H54 (cell line): ENCODE measurements around the gene TNNT1.

Experiments used
- DNase-seq: peaks from one replicate; pipeline ENCODE4 v3.0.0; 2011; ENCODE audit warnings: low spot score, mixed read lengths; ENCODE audit not compliant: insufficient read length
- FAIRE-seq: peaks from 3 replicates; lab custom pipeline; 2011; peaks lifted over from hg19 to GRCh38; lab: Jason Lieb, UNC
- POLR2A ChIP-seq: IDR thresholded peaks from 2 replicates; pipeline ENCODE4 v1.6.1; 2011; ENCODE audit warnings: low read depth, mild to moderate bottlenecking, low read length

TNNT1 gene

GRCh38 chr19:55149078-55150003, at the start of gene TNNT1:
TSS of gene TNNT1 (minus strand) at chr19:55149206. CDS start at chr19:55147157, 2,049 bp downstream.
- peak; percentile 75 for DNase-seq
- FAIRE-seq, result no peak
- no peak for TF ChIP-seq POLR2A

- DNase-seq (no peak), FAIRE-seq (no peak)
- TF ChIP-seq POLR2A, result no peak
These were observed 49.6 kb upstream of the TNNT1 start for GRCh38 chr19:55198651-55199050.

- TF ChIP-seq POLR2A, result no peak
- DNase-seq (no peak), FAIRE-seq (no peak)
These were observed 48.5 kb upstream of the TNNT1 start for GRCh38 chr19:55197528-55197927.

- no peak for TF ChIP-seq POLR2A
- FAIRE-seq (no peak), DNase-seq (no peak)
These were observed 47.8 kb upstream of the TNNT1 start for GRCh38 chr19:55196803-55197202.

- TF ChIP-seq POLR2A, result no peak
- no peak for FAIRE-seq
- DNase-seq, result no peak
These were observed 44.5 kb upstream of the TNNT1 start for GRCh38 chr19:55193481-55193880.

GRCh38 chr19:55189403-55189835, 40.4 kb upstream of the TNNT1 start:
- TF ChIP-seq POLR2A, result peak; percentile 70
- FAIRE-seq (peak; percentile 84), DNase-seq (peak; percentile 100)

- TF ChIP-seq POLR2A, result no peak
- DNase-seq (peak; percentile 42), FAIRE-seq (no peak)
These were observed 39.6 kb upstream of the TNNT1 start for GRCh38 chr19:55188625-55189024.

GRCh38 chr19:55186080-55186479, 37.1 kb upstream of the TNNT1 start:
- DNase-seq (no peak), FAIRE-seq (no peak)
- TF ChIP-seq POLR2A, result no peak

- FAIRE-seq, result no peak
- no peak for DNase-seq
- no peak for TF ChIP-seq POLR2A
These were observed 32.7 kb upstream of the TNNT1 start for GRCh38 chr19:55181740-55182139.

GRCh38 chr19:55179606-55180484, 30.8 kb upstream of the TNNT1 start, which contains the start of gene SYT5:
TSS of gene SYT5 (minus strand) at chr19:55180289. CDS start at chr19:55179041, 1,248 bp downstream.
- DNase-seq, result no peak
- no peak for FAIRE-seq
- TF ChIP-seq POLR2A, result no peak

GRCh38 chr19:55178781-55179599, 30.0 kb upstream of the TNNT1 start:
- DNase-seq, result peak; percentile 90
- TF ChIP-seq POLR2A, result no peak
- no peak for FAIRE-seq

GRCh38 chr19:55176076-55176475, 27.1 kb upstream of the TNNT1 start:
- no peak for FAIRE-seq

More at GRCh38 chr19:55176076-55176475, 27.1 kb upstream of the TNNT1 start:
- no peak for TF ChIP-seq POLR2A
- DNase-seq, result no peak
